Esophagus muscularis mucosa (tissue), 3 donors: Measurements from ENCODE around the gene NDUFS8.

Source experiments
- POLR2A ChIP-seq: fragments of 450-650 bp; IDR thresholded peaks from one replicate; pipeline ENCODE4 v1.6.1; 2017; ENCODE audit warnings: antibody characterized with exemption, moderate library complexity, mild to moderate bottlenecking, low read depth
- POLR2AphosphoS5 ChIP-seq, 2 donors: sonication (generic); formaldehyde crosslinking; IDR thresholded peaks; one replicate each; pipeline ENCODE4 v1.6.1; 2017; ENCODE audit warnings: antibody characterized with exemption in 2 of 2
- TF ChIP-seq, protein P1 (sequence below), 3 experiments: fragments of 200-600 bp in 2 of 3; fragments of 450-650 bp in 1 of 3; sonication (generic) in 2 of 3; IDR thresholded peaks; one replicate each; pipeline ENCODE4 v1.5.1; 2017 to 2019; ENCODE audit warnings: antibody characterized with exemption in 3 of 3, mild to moderate bottlenecking in 2 of 3, moderate library complexity in 1 of 3

DNA sequence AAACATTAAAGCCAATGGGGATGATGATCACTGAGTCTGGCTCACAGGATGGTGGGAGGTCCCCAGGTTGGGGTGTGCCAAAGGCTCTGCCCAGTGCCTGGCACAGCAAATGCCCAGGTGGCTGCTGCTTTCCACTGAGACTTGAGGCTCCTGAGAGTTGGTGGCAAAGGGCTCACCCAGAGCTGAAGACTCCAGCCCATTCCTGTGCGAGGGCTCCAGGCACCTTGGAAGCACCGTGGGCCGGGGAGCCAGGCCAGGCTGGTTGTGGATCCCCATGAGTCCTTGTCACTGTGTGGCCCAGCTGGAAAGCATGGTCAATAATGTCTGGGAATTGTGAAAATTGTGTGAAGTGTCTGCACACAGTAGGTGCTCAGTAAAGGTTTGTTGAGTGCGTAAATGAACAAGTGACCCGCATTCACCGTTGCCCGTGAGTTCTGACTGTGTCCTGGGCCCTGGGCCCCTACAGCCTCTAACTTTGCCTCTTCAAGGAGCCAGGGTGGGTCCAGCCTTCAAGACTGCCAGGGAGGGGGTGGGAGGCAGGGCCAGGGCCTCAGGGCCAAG is 23.8 kb upstream of the NDUFS8 start:
- TF ChIP-seq, protein P1, sequence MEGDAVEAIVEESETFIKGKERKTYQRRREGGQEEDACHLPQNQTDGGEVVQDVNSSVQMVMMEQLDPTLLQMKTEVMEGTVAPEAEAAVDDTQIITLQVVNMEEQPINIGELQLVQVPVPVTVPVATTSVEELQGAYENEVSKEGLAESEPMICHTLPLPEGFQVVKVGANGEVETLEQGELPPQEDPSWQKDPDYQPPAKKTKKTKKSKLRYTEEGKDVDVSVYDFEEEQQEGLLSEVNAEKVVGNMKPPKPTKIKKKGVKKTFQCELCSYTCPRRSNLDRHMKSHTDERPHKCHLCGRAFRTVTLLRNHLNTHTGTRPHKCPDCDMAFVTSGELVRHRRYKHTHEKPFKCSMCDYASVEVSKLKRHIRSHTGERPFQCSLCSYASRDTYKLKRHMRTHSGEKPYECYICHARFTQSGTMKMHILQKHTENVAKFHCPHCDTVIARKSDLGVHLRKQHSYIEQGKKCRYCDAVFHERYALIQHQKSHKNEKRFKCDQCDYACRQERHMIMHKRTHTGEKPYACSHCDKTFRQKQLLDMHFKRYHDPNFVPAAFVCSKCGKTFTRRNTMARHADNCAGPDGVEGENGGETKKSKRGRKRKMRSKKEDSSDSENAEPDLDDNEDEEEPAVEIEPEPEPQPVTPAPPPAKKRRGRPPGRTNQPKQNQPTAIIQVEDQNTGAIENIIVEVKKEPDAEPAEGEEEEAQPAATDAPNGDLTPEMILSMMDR (IDR thresholded peaks at IDR 0.05) = no peak
- TF ChIP-seq POLR2AphosphoS5 (IDR thresholded peaks at IDR 0.05) (no peak), POLR2A (no peak)
